ENCODE measurements around the gene ANKH.

Gene ANKH

DNA sequence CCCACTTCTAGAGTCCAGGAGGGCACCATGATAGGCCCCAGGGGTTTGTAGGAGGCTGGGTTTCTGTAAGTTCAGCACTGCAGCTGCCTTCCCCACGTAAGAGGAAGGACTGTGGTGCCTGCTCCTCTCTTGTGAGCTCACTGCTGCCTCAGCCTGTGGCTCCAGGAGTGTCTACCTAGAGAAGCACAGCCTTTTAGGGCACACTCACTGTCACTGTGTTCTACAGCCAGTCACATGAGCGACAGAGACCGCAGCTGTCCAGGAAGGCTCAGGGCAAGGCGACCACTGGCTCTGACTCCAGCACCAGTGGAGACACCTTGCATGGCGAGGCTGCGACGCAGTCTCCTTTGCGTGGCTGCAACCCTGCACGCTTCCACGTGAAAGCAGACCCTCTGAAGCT lies 134.3 kb downstream of the ANKH start:
- no peak for DNase-seq (ENCODE audit: low read depth, low spot score)

GRCh38 chr5:14735944-14736343 lies 135.6 kb downstream of the ANKH start:
- DNase-seq (ENCODE audit: low read depth, low spot score), result no peak

- no peak for DNase-seq (ENCODE audit: low read depth, low spot score)
Measured at GRCh38 chr5:14734396-14734795, 137.2 kb downstream of the ANKH start.

- no peak for DNase-seq (ENCODE audit: low read depth, low spot score)
Measured at GRCh38 chr5:14733661-14734060, 137.9 kb downstream of the ANKH start.

- no peak for DNase-seq (ENCODE audit: low read depth, low spot score)
Measured at GRCh38 chr5:14732991-14733390, 138.6 kb downstream of the ANKH start.

GRCh38 chr5:14730881-14731280 lies 140.7 kb downstream of the ANKH start:
- DNase-seq (ENCODE audit: low read depth, low spot score), result no peak

DNA sequence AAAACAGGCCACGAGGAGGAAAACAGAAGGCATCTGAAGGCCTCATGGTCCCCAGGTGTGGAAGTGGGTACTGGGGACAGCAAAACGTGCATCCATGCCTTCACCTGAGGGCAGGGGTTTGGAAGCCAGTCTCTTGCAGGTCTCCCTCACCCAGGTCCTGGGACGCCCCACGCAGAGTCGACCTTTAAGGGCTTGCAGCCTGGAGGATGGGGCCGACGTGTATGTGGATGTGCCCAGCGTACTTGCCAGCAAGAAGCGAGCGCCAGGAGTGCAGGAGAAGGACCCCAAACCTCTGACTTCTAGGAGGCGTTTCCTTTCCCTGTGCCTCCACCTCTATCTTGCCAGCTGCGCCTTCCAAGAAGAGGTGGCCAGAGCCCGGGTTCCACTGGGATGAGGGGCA lies 141.1 kb downstream of the ANKH start:
- DNase-seq (ENCODE audit: low read depth, low spot score), result no peak

DNA sequence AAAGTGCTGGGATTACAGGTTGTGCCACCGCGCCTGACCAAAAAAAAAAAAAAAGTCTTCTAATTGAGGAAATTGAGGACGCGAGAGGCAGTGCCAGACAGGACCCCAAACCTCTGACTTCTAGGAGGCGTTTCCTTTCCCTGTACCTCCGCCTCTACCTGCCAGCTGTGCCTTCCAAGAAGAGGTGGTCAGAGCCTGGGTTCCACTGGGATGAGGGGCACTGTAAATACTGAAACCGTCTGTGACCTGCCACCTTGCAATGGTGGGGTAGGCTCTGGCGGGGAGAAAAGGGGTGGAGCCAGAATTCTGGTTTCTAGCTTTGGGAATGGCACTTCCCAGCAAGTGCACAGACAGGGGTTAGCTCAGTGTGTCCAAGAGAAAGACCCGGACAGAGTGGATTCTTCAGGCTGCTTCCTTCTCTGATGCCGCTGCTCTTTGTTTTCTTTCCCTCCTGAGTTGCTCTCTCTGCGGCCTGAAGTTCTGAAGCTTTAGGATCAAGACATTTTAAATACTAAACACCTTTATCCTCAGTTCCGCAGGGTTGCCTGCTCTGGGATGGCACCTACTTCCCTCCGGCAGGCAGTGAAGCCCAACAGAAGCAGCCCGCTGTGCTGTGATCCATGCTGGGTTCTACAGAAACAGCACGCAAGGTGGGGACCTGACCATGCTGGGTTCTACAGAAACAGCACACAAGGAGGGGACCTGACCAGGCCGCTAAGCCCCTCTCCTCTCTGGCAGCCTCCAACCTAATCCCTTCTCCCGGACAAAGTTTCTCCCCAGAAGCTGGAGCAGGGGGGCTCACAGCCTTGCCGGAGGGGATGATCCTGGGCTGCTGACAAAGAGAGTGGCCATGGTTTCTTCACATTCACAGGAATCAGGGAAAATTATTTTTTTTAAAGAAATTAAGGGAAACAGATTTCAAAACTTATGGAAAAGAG lies 141.9 kb downstream of the ANKH start:
- no peak for DNase-seq (ENCODE audit: low read depth, low spot score)

DNA sequence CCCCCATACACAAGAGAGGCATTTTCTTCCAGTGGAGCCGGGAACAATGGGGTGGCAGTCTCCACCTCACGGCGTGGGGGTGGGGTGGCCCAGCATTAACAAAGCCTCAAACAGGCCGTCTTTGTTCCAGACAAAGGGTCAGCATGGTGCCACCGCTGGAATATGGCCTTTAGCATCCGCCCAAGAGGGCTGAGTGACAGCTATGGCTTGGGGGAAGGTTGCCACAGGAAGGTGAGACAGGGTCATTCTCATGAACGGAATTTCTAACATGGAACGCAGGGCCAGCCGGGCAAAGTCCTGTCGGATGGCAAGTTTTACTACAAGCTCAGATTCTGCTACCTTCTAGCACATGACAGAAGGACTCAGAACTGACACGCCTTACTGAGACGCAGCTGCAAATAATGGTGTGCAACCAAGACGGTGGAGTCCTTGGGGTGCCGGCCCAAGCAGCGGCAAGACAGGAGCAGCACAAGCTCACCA lies 143.1 kb downstream of the ANKH start:
- DNase-seq (ENCODE audit: low read depth, low spot score), result peak; percentile 90

DNA sequence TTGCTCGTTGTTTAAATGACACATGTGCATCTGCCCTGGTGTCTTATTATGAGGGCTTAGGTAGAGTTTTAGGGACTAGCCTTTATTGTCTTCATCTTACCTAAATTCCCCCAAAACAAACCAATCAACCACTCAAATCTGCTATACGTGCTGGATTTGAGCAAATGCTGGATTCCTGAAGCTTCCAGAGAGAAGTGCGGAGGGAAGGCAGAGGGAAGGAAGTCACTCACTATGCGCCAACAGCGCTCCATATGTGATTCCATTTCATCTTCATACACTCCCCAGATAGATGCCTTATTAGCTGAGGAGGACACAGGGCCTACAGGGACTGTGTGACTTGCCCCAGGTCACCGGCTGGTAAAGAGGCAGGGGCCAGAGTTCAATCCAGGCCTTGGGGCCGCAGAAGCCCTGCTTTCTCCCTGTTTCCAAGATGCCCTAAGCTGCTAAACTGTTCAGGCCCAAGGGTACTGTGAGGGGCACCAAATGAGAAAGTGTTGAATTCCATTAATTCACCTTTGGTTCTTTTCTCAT lies 143.6 kb downstream of the ANKH start:
- DNase-seq (ENCODE audit: low read depth, low spot score), result no peak

- no peak for DNase-seq (ENCODE audit: low read depth, low spot score)
Measured at GRCh38 chr5:14727428-14727865, 144.1 kb downstream of the ANKH start.

DNA sequence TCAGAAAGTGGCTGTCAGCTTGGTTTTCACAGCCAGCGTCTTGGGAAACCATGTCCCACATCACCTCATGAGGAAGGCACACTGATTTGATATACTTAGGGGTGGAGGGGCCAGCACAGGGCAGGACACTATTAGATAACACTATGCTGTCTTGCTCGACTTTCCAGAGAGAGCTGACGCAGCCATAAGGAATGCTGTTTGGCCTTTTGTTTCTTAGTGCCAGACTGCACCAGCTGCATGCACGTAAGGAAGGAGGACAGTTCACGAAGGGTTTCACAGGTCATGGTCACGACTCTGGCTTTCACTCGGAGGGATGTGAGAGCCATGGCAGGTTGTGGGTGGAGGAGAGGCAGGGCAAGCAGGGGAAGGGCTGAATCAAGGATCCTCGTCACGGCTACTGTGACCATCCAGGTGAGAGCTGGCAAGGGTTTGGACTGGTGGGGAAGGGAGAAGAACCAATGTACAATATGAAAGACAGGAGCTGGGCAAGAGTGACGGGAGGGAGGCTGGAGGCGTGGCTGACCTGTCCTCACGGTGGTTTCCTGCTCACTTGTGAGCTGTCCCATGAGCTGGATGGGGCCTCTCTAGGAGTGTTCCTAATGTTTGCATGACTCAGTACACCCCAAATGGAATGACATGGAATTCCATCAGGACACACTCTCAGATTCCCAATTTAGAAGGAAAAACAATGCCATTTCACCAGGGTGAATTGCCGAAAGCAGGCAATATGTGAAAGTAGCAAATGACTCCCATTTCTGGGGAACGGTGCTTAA lies 145.3 kb downstream of the ANKH start:
- DNase-seq (ENCODE audit: low read depth, low spot score), result no peak

GRCh38 chr5:14724633-14725032 lies 146.9 kb downstream of the ANKH start:
- DNase-seq (ENCODE audit: low read depth, low spot score), result no peak

DNA sequence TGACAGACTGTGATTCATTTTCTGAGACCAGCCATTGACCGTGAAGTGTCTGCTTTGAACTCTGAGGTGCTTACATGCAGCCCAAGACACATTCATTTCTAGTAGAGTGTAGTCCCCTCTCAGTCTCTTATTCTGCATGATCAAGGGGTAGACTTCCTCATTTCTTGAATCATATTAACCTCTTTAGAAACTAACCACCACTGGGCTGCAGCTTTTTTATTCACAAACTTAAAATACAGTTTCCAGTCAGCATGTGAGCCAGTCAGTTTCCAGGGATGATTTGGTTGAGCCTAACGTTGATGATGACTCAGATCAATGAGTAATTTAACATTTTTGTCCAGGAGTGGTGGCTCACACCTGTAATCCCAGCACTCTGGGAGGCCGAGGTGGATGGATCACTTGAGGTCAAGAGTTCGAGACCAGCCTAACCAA lies 147.9 kb downstream of the ANKH start:
- DNase-seq (ENCODE audit: low read depth, low spot score), result no peak

DNA sequence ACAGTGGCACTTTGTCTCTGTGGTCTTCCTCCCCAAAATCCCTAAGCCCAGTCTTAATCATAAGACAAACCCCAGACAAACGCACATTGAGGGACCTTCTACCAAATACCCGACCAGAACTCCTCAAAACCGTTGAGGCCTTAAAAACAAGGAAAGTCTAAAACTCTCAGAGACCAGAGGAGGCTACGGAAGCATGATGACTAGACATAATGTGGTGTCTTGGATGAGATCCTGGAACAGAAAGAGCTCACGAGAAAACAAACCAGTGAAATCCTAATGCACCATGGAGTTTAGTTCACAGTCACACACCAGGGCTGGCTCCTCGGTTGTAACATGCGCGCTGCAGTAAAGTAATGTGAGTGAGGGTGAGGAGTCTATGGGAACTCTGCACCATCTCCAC lies 148.7 kb downstream of the ANKH start:
- no peak for DNase-seq (ENCODE audit: low read depth, low spot score)

DNA sequence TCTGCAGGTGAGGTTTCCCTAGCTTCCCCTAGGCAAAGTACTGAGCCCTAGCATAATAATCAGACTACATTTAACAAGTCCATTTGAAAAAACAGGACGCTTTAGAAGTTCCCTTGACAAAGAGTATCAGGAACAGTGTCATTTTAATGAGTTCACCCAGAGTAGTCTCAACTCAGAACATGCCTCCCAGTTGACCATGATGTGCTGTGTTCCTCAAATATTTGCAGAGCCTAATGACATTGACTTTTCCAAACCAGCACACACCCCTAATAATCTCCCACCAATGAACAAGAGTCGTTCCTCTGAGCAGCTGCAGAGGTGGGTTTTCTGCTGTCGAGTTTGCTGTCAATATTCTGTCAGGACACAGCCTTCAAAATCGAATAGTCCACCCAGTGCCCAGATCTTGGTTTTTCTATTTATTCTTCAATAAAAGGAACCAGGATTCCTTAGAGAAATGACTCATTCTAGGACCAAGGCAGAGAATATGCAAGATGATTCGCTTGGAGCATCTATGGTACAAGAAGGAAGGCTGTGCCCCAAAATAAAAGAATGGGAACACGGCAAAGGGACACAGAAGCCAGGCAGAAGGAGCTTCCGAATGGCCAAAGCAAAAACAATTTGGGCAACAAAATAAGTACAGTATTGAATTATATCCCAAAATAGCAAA lies 149.5 kb downstream of the ANKH start:
- no peak for DNase-seq (ENCODE audit: low read depth, low spot score)

DNA sequence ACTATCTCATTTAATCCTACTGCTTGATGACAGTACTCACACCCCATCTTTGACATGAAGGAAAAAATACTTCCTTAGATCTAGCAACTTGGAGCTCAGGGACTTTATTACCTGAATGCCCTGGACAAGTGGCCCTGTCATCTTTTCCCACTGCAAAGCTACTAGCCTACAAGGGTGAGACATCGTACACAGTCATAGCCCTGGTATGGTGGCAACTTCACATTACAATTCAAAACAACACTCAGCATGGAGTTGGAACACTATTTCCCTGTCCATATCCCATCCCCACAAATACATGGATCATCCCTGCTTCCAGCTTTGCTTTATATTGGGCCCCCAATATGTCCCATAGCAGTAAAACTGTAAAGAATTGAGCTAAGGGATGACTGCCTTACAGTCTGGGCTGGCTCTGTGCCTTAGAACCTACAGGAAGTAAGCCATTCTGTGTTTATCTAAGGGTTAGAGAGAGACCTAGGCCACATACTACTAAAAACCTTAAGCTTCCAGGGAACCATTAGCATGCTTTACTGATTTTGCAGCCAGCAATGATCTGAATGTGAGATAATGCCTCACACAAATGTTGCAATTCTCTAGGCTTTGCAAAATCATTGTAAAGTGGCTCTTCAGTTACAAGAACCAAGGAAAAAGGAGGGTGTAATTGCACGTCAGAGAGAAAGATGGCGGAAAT lies 151.2 kb downstream of the ANKH start:
- DNase-seq (ENCODE audit: low read depth, low spot score), result no peak

GRCh38 chr5:14718778-14719177 lies 152.8 kb downstream of the ANKH start:
- no peak for DNase-seq (ENCODE audit: low read depth, low spot score)

- DNase-seq (ENCODE audit: low read depth, low spot score), result no peak
Measured at GRCh38 chr5:14716755-14717752, 154.5 kb downstream of the ANKH start.

DNA sequence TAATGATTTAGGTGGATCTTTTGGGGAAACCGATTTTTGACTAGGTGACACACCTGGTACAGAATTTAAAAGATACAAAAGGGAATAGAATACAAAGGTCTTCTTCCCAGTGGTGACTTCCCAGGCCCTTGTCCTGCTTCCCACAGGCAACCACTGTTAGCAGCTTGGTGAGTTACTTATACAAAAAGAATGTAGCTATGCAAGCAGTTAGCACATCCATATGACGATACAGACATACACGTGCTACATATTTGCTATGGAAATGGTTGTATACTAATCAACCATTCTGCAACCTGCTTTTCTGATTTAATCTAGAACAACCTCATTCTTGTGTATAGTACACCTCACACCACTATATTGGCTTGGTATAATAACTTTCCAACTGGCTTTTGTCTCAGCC lies 156.1 kb downstream of the ANKH start:
- no peak for DNase-seq (ENCODE audit: low read depth, low spot score)

Measured in iPS DF 19.7 (cell line).